Measurements from ENCODE around the gene DGKH. TPM values are rescaled to one million over a fixed set of nuclear protein-coding genes. Genes with fewer than 3 reads are reported as not detected.
A peak's percentile ranks its signal among the peaks of the same experiment; 100 is the strongest.

DGKH gene
- total RNA-seq (5.6 and 7.9 TPM in 2 replicates), polyA plus RNA-seq (4.3 and 6.1 TPM in 2 replicates), polyA minus RNA-seq (ENCODE audit: low replicate concordance) (7.8 and 16.2 TPM in 2 replicates)
- 2.3 and 4.1 TPM in 2 replicates for polyA plus RNA-seq (2012)

- H3K27ac ChIP-seq (ENCODE audit: insufficient read depth, low read length), result peak within 1 kb of the TSS; percentile 82
- H3K79me2 ChIP-seq (ENCODE audit: control insufficient read depth, insufficient read depth, low read length), result peaks cover 24% of the 10 kb centered on the region
- H3K9me3 ChIP-seq (ENCODE audit: control insufficient read depth, insufficient read depth, low read depth, low read length), result no peaks in the 10 kb centered on the region
- H3K27me3 ChIP-seq (ENCODE audit: control insufficient read depth, insufficient read depth, low read length), result no peaks in the 10 kb centered on the region
- H3K36me3 ChIP-seq (ENCODE audit: control insufficient read depth, insufficient read depth, low read length), result no peaks in the 10 kb centered on the region
- no peak for TF ChIP-seq CTCF (conservative IDR thresholded peaks at IDR 0.05 in 1 of 2, IDR thresholded peaks at IDR 0.05 in 1 of 2; ENCODE audit: low read depth in 1 of 2, low read length in 2 of 2)
- no peak for TF ChIP-seq EZH2 (IDR thresholded peaks at IDR 0.05; ENCODE audit: low read length, missing control alignments)
- H3K4me2 ChIP-seq (ENCODE audit: extremely low read depth, insufficient read depth, low read length), result peak within 1 kb of the TSS; percentile 97
- peak within 1 kb of the TSS; percentile 77 to 93 (median 84) for H3K4me3 ChIP-seq (replicated peaks in 1 of 4; ENCODE audit: control extremely low read depth in 1 of 4, insufficient read depth in 1 of 4, low read depth in 3 of 4, low read length in 4 of 4)
- no peaks in the 10 kb centered on the region for H4K20me1 ChIP-seq (ENCODE audit: control insufficient read depth, extremely low read depth, insufficient read depth, low read length)
- peak within 1 kb of the TSS; percentile 94 for H2AFZ ChIP-seq (ENCODE audit: low read length)
- DNase-seq (ENCODE audit: low read depth in 2 of 2), result peak in 1 of 2 donors; percentile 11
- H3K9ac ChIP-seq (ENCODE audit: insufficient read depth, low read length), result peak within 1 kb of the TSS; percentile 84
- H3K4me1 ChIP-seq (ENCODE audit: control insufficient read depth, extremely low read depth, insufficient read depth, low read length), result peaks cover 4% of the 10 kb centered on the region
Measured at GRCh38 chr13:42048342-42048683, at the start of gene DGKH. Gene DGKH, plus strand, starts transcription at chr13:42048648. Its CDS starts 126 bp downstream, at chr13:42048774.

- no peaks in the 10 kb centered on the region for H3K4me1 ChIP-seq (ENCODE audit: control insufficient read depth, extremely low read depth, insufficient read depth, low read length)
- H3K4me3 ChIP-seq (replicated peaks in 1 of 4; ENCODE audit: control extremely low read depth in 1 of 4, insufficient read depth in 1 of 4, low read depth in 3 of 4, low read length in 4 of 4), result no peak overlapping the region
- no peaks in the 10 kb centered on the region for H3K79me2 ChIP-seq (ENCODE audit: control insufficient read depth, insufficient read depth, low read length)
- no peaks in the 10 kb centered on the region for H3K27me3 ChIP-seq (ENCODE audit: control insufficient read depth, insufficient read depth, low read length)
- H3K27ac ChIP-seq (ENCODE audit: insufficient read depth, low read length), result no peak overlapping the region
- DNase-seq (ENCODE audit: low read depth in 2 of 2), result peak in 1 of 2 donors; percentile 54
- no peaks in the 10 kb centered on the region for H3K9me3 ChIP-seq (ENCODE audit: control insufficient read depth, insufficient read depth, low read depth, low read length)
- H3K9ac ChIP-seq (ENCODE audit: insufficient read depth, low read length), result no peak overlapping the region
- H3K36me3 ChIP-seq (ENCODE audit: control insufficient read depth, insufficient read depth, low read length), result no peaks in the 10 kb centered on the region
- TF ChIP-seq EZH2 (IDR thresholded peaks at IDR 0.05; ENCODE audit: low read length, missing control alignments) (no peak), CTCF (conservative IDR thresholded peaks at IDR 0.05 in 1 of 2, IDR thresholded peaks at IDR 0.05 in 1 of 2; ENCODE audit: low read depth in 1 of 2, low read length in 2 of 2) (no peak)
- H3K4me2 ChIP-seq (ENCODE audit: extremely low read depth, insufficient read depth, low read length), result no peak overlapping the region
- H4K20me1 ChIP-seq (ENCODE audit: control insufficient read depth, extremely low read depth, insufficient read depth, low read length), result no peaks in the 10 kb centered on the region
- no peak overlapping the region for H2AFZ ChIP-seq (ENCODE audit: low read length)
Measured at GRCh38 chr13:42000846-42001245, 47.6 kb upstream of the DGKH start.

GRCh38 chr13:42001580-42001979 lies 46.9 kb upstream of the DGKH start:
- H3K27me3 ChIP-seq (ENCODE audit: control insufficient read depth, insufficient read depth, low read length), result no peaks in the 10 kb centered on the region
- H2AFZ ChIP-seq (ENCODE audit: low read length), result peak overlapping the region; percentile 33
- H3K79me2 ChIP-seq (ENCODE audit: control insufficient read depth, insufficient read depth, low read length), result no peaks in the 10 kb centered on the region
- no peak overlapping the region for H3K9ac ChIP-seq (ENCODE audit: insufficient read depth, low read length)
- H3K9me3 ChIP-seq (ENCODE audit: control insufficient read depth, insufficient read depth, low read depth, low read length), result no peaks in the 10 kb centered on the region
- no peak overlapping the region for H3K27ac ChIP-seq (ENCODE audit: insufficient read depth, low read length)
- peak; percentile 67 to 96 for DNase-seq (ENCODE audit: low read depth in 2 of 2)
- no peaks in the 10 kb centered on the region for H4K20me1 ChIP-seq (ENCODE audit: control insufficient read depth, extremely low read depth, insufficient read depth, low read length)
- H3K4me3 ChIP-seq (replicated peaks in 1 of 4; ENCODE audit: control extremely low read depth in 1 of 4, insufficient read depth in 1 of 4, low read depth in 3 of 4, low read length in 4 of 4), result no peak overlapping the region
- H3K36me3 ChIP-seq (ENCODE audit: control insufficient read depth, insufficient read depth, low read length), result no peaks in the 10 kb centered on the region
- H3K4me1 ChIP-seq (ENCODE audit: control insufficient read depth, extremely low read depth, insufficient read depth, low read length), result no peaks in the 10 kb centered on the region
- H3K4me2 ChIP-seq (ENCODE audit: extremely low read depth, insufficient read depth, low read length), result peak overlapping the region; percentile 61
- no peak for TF ChIP-seq CTCF (conservative IDR thresholded peaks at IDR 0.05 in 1 of 2, IDR thresholded peaks at IDR 0.05 in 1 of 2; ENCODE audit: low read depth in 1 of 2, low read length in 2 of 2)
- no peak for TF ChIP-seq EZH2 (IDR thresholded peaks at IDR 0.05; ENCODE audit: low read length, missing control alignments)

Measured in fibroblast of lung (primary cell).